Measurements from ENCODE around the gene SIN3A.

DNA sequence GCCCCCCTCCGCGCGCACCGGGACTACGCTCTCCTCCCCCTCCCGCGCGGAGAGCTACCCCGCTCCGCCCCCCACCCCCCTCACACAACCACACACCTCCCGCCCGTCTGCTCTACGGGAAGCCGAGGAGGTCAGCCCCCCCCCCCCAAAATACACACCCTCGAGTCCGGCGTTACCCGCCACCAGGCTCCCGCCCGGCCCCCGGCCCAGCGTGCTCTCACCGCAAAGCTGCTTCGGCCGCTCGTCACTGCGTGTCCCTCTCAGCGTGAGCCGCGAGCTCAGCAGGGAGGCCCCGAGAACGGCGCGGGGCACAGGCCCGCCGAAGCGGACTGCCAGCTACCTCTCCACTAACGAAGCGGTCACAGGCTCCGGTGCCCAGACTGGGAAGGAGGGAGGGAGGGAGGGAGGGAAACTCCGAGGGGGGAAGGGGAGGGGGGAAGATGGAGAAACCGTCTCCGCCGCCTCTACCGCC, 252 bp downstream of the SIN3A start:
- TF ChIP-seq CTCF (IDR thresholded peaks at IDR 0.05 in 8 of 11, conservative IDR thresholded peaks at IDR 0.05 in 3 of 11), result no peak
- no peak for TF ChIP-seq POLR2A (IDR thresholded peaks at IDR 0.05)
- TF ChIP-seq POLR2AphosphoS5 (IDR thresholded peaks at IDR 0.05), result no peak

All from spleen (tissue), 7 donors.